ENCODE results near the gene SRGN. TPM values are rescaled to one million over a fixed set of nuclear protein-coding genes. Genes with fewer than 3 reads are reported as not detected.

The SRGN gene
- total and polyA plus RNA-seq, 2 donors (not counting 1 experiment from before 2014, with no cell fraction given): 83.9 to 363 TPM

GRCh38 chr10:69142983-69143382 lies 55.1 kb downstream of the SRGN start:
- Histone ChIP-seq H3K27me3 (ENCODE audit: control insufficient read depth, insufficient read depth, low read length) (no peaks in the 10 kb centered on the region), H3K4me2 (ENCODE audit: extremely low read depth, insufficient read depth, low read length) (no peak overlapping the region), H3K4me1 (ENCODE audit: control insufficient read depth, extremely low read depth, insufficient read depth, low read length) (no peaks in the 10 kb centered on the region), H3K27ac (ENCODE audit: insufficient read depth, low read length) (no peak overlapping the region), H4K20me1 (ENCODE audit: control insufficient read depth, extremely low read depth, insufficient read depth, low read length) (no peaks in the 10 kb centered on the region), H3K9me3 (ENCODE audit: control insufficient read depth, insufficient read depth, low read depth, low read length) (no peaks in the 10 kb centered on the region), H3K4me3 (replicated peaks in 1 of 4; ENCODE audit: control extremely low read depth in 1 of 4, insufficient read depth in 1 of 4, low read depth in 3 of 4, low read length in 4 of 4) (no peak overlapping the region), H3K9ac (ENCODE audit: insufficient read depth, low read length) (no peak overlapping the region), H3K36me3 (ENCODE audit: control insufficient read depth, insufficient read depth, low read length) (no peaks in the 10 kb centered on the region), H3K79me2 (ENCODE audit: control insufficient read depth, insufficient read depth, low read length) (peaks cover 42% of the 10 kb centered on the region), H2AFZ (ENCODE audit: low read length) (no peak overlapping the region)
- DNase-seq (ENCODE audit: low read depth in 2 of 2): no peak
- TF ChIP-seq EZH2 (IDR thresholded peaks at IDR 0.05; ENCODE audit: low read length, missing control alignments) (no peak), CTCF (conservative IDR thresholded peaks at IDR 0.05 in 1 of 2, IDR thresholded peaks at IDR 0.05 in 1 of 2; ENCODE audit: low read depth in 1 of 2, low read length in 2 of 2) (no peak)

GRCh38 chr10:69145329-69145728 lies 57.4 kb downstream of the SRGN start:
- H4K20me1 ChIP-seq (ENCODE audit: control insufficient read depth, extremely low read depth, insufficient read depth, low read length): no peaks in the 10 kb centered on the region

GRCh38 chr10:69145864-69146263 lies 58.0 kb downstream of the SRGN start:
- no peak overlapping the region for H3K4me2 ChIP-seq (ENCODE audit: extremely low read depth, insufficient read depth, low read length)
- no peak for TF ChIP-seq CTCF (conservative IDR thresholded peaks at IDR 0.05 in 1 of 2, IDR thresholded peaks at IDR 0.05 in 1 of 2; ENCODE audit: low read depth in 1 of 2, low read length in 2 of 2)
- no peaks in the 10 kb centered on the region for H3K9me3 ChIP-seq (ENCODE audit: control insufficient read depth, insufficient read depth, low read depth, low read length)
- H3K4me3 ChIP-seq (replicated peaks in 1 of 4; ENCODE audit: control extremely low read depth in 1 of 4, insufficient read depth in 1 of 4, low read depth in 3 of 4, low read length in 4 of 4): no peak overlapping the region
- no peaks in the 10 kb centered on the region for H3K4me1 ChIP-seq (ENCODE audit: control insufficient read depth, extremely low read depth, insufficient read depth, low read length)
- H3K9ac ChIP-seq (ENCODE audit: insufficient read depth, low read length): no peak overlapping the region
- peaks cover 31% of the 10 kb centered on the region for H3K79me2 ChIP-seq (ENCODE audit: control insufficient read depth, insufficient read depth, low read length)
- no peak for DNase-seq (ENCODE audit: low read depth in 2 of 2)
- H4K20me1 ChIP-seq (ENCODE audit: control insufficient read depth, extremely low read depth, insufficient read depth, low read length): no peaks in the 10 kb centered on the region
- H3K27me3 ChIP-seq (ENCODE audit: control insufficient read depth, insufficient read depth, low read length): no peaks in the 10 kb centered on the region
- no peak overlapping the region for H3K27ac ChIP-seq (ENCODE audit: insufficient read depth, low read length)
- no peaks in the 10 kb centered on the region for H3K36me3 ChIP-seq (ENCODE audit: control insufficient read depth, insufficient read depth, low read length)
- H2AFZ ChIP-seq (ENCODE audit: low read length): no peak overlapping the region

More at GRCh38 chr10:69145329-69145728, 57.4 kb downstream of the SRGN start:
- H3K27me3 ChIP-seq (ENCODE audit: control insufficient read depth, insufficient read depth, low read length): no peaks in the 10 kb centered on the region
- no peak overlapping the region for H3K4me3 ChIP-seq (replicated peaks in 1 of 4; ENCODE audit: control extremely low read depth in 1 of 4, insufficient read depth in 1 of 4, low read depth in 3 of 4, low read length in 4 of 4)
- TF ChIP-seq EZH2 (IDR thresholded peaks at IDR 0.05; ENCODE audit: low read length, missing control alignments): no peak
- no peak for TF ChIP-seq CTCF (conservative IDR thresholded peaks at IDR 0.05 in 1 of 2, IDR thresholded peaks at IDR 0.05 in 1 of 2; ENCODE audit: low read depth in 1 of 2, low read length in 2 of 2)
- DNase-seq (ENCODE audit: low read depth in 2 of 2): no peak
- no peak overlapping the region for H3K4me2 ChIP-seq (ENCODE audit: extremely low read depth, insufficient read depth, low read length)
- no peaks in the 10 kb centered on the region for H3K9me3 ChIP-seq (ENCODE audit: control insufficient read depth, insufficient read depth, low read depth, low read length)
- H3K79me2 ChIP-seq (ENCODE audit: control insufficient read depth, insufficient read depth, low read length): peaks cover 36% of the 10 kb centered on the region
- no peak overlapping the region for H2AFZ ChIP-seq (ENCODE audit: low read length)
- no peaks in the 10 kb centered on the region for H3K36me3 ChIP-seq (ENCODE audit: control insufficient read depth, insufficient read depth, low read length)
- H3K4me1 ChIP-seq (ENCODE audit: control insufficient read depth, extremely low read depth, insufficient read depth, low read length): no peaks in the 10 kb centered on the region
- no peak overlapping the region for H3K27ac ChIP-seq (ENCODE audit: insufficient read depth, low read length)
- no peak overlapping the region for H3K9ac ChIP-seq (ENCODE audit: insufficient read depth, low read length)
